Suprapubic skin (tissue), 3 donors: ENCODE measurements around the gene ATP2A2.

Experiments used
- EP300 ChIP-seq: sonication (generic); formaldehyde crosslinking; IDR thresholded peaks from one replicate; pipeline ENCODE4 v1.6.1; 2017; ENCODE audit warnings: antibody characterized with exemption
- POLR2A ChIP-seq, 2 donors: fragments of 450-650 bp; IDR thresholded peaks; one replicate each; pipeline ENCODE4 v1.6.1; 2017; ENCODE audit warnings: antibody characterized with exemption in 2 of 2, mild to moderate bottlenecking in 2 of 2, moderate library complexity in 2 of 2
- TF ChIP-seq, protein P1 (sequence below), 2 donors: fragments of 200-600 bp in 1 of 2; fragments of 450-650 bp in 1 of 2; sonication (generic) in 1 of 2; IDR thresholded peaks; one replicate each; pipeline ENCODE4 v1.5.1; 2016 to 2019; ENCODE audit warnings: antibody characterized with exemption in 2 of 2, mild to moderate bottlenecking in 1 of 2, moderate library complexity in 1 of 2

DNA sequence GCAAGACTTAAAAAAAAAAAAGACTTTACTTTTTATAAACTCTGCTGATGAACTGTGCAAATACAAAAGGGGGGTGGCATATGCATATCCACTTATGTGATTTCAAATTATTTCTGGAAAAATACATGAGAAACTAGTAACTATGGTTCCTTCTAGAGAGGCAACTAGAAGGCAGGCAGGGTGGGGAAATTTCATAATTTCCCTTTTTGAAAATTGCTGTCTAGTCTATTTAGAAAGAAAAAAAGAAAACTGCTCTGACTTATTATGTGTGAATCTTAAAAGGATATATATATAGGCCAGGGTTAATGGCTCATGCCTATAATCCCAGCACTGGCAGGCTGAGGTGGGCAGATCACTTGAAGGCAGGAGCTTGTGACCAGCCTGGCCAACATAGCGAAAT, 80.2 kb downstream of the ATP2A2 start:
- no peak for TF ChIP-seq POLR2A (IDR thresholded peaks at IDR 0.05)
- no peak for TF ChIP-seq EP300
- TF ChIP-seq, protein P1, sequence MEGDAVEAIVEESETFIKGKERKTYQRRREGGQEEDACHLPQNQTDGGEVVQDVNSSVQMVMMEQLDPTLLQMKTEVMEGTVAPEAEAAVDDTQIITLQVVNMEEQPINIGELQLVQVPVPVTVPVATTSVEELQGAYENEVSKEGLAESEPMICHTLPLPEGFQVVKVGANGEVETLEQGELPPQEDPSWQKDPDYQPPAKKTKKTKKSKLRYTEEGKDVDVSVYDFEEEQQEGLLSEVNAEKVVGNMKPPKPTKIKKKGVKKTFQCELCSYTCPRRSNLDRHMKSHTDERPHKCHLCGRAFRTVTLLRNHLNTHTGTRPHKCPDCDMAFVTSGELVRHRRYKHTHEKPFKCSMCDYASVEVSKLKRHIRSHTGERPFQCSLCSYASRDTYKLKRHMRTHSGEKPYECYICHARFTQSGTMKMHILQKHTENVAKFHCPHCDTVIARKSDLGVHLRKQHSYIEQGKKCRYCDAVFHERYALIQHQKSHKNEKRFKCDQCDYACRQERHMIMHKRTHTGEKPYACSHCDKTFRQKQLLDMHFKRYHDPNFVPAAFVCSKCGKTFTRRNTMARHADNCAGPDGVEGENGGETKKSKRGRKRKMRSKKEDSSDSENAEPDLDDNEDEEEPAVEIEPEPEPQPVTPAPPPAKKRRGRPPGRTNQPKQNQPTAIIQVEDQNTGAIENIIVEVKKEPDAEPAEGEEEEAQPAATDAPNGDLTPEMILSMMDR (IDR thresholded peaks at IDR 0.05), result no peak
